ENCODE results near the gene ARHGEF3. TPM values are rescaled to one million over a fixed set of nuclear protein-coding genes. Genes with fewer than 3 reads are reported as not detected.

Gene ARHGEF3
- total RNA-seq, 1 experiment from 2014 or later: 4.4 TPM

DNA sequence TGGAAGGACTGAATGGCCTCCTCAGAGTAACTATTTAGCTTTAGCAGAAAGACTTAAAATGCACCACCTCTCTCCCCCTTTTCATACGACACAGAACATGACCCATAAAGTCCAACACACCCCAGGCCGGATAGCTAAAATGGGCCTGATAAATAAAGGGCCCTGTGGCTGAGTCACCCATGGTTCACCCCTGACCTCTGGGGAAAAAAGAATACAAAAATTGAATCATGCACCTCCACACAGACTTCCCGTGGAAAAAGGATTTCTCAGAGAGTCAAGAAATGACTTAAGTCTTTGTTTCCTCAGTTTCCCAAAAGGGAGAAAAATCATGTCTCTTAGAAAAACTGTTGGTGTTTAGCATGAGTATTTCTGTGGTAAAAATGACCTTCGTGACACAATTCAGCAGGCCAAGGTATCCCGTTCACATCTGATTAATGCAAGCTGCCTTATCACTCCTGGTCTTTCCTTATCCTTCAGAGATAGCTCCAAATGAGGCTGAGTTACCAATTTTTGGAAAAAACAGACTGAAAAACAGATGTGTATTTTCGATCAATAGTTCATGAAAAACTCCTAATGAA, 34.0 kb upstream of the ARHGEF3 start:
- H3T11ph ChIP-seq (ENCODE audit: low read length): no peak overlapping the region
- no peaks in the 10 kb centered on the region for H3K4me1 ChIP-seq (ENCODE audit: insufficient read depth, low read length)
- H2AFZ ChIP-seq (ENCODE audit: low read length): no peak overlapping the region
- TF ChIP-seq, protein P1, sequence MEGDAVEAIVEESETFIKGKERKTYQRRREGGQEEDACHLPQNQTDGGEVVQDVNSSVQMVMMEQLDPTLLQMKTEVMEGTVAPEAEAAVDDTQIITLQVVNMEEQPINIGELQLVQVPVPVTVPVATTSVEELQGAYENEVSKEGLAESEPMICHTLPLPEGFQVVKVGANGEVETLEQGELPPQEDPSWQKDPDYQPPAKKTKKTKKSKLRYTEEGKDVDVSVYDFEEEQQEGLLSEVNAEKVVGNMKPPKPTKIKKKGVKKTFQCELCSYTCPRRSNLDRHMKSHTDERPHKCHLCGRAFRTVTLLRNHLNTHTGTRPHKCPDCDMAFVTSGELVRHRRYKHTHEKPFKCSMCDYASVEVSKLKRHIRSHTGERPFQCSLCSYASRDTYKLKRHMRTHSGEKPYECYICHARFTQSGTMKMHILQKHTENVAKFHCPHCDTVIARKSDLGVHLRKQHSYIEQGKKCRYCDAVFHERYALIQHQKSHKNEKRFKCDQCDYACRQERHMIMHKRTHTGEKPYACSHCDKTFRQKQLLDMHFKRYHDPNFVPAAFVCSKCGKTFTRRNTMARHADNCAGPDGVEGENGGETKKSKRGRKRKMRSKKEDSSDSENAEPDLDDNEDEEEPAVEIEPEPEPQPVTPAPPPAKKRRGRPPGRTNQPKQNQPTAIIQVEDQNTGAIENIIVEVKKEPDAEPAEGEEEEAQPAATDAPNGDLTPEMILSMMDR (conservative IDR thresholded peaks at IDR 0.05): no peak
- H3K18ac ChIP-seq (ENCODE audit: insufficient read length, low read depth, low read length): no peak overlapping the region
- no peak overlapping the region for H2BK12ac ChIP-seq (ENCODE audit: insufficient read length, low read depth, low read length)
- H3K79me1 ChIP-seq (ENCODE audit: insufficient read depth, low read depth, low read length, poor library complexity, severe bottlenecking): no peaks in the 10 kb centered on the region
- no peak overlapping the region for H3K4me3 Mint-ChIP-seq
- no peaks in the 10 kb centered on the region for H3K27me3 ChIP-seq (ENCODE audit: insufficient read depth, low read length)
- no peak overlapping the region for H3K9ac ChIP-seq (ENCODE audit: extremely low read depth, insufficient read length, low read length)
- no peak overlapping the region for H2BK120ac ChIP-seq (ENCODE audit: low read depth, low read length, poor library complexity, severe bottlenecking)
- H2BK15ac ChIP-seq (ENCODE audit: low read depth, low read length): no peak overlapping the region
- no peak overlapping the region for H3K27ac Mint-ChIP-seq
- no peaks in the 10 kb centered on the region for H3K36me3 Mint-ChIP-seq (ENCODE audit: insufficient read depth in 1 of 3, low read depth in 3 of 3)
- H3K4me2 ChIP-seq (ENCODE audit: insufficient read depth, insufficient read length, low read length): no peak overlapping the region
- no peak overlapping the region for H4K5ac ChIP-seq (ENCODE audit: insufficient read length, low read depth, low read length)
- peaks cover 6 to 7% of the 10 kb centered on the region in 2 experiments; a peak in 3 of 4 replicates for H3K4me1 Mint-ChIP-seq
- no peaks in the 10 kb centered on the region for H4K20me1 ChIP-seq (ENCODE audit: control insufficient read depth, insufficient read depth, insufficient read length)
- no peak overlapping the region for H2BK5ac ChIP-seq (ENCODE audit: insufficient read length, low read length)
- no peaks in the 10 kb centered on the region for H3K23me2 ChIP-seq (ENCODE audit: insufficient read length, low read depth, low read length, poor library complexity, severe bottlenecking)
- no peak for DNase-seq
- no CpG with 5 or more reads among the region's 6 CpGs for WGBS (ENCODE audit: extremely low coverage, insufficient read length, low lambda C conversion rate)
- no peaks in the 10 kb centered on the region for H3K79me2 ChIP-seq (ENCODE audit: insufficient read depth, low read length)
- H3K27me3 Mint-ChIP-seq (ENCODE audit: low read depth): no peaks in the 10 kb centered on the region
- H3K4ac ChIP-seq (ENCODE audit: low read depth, low read length): no peak overlapping the region
- H4K8ac ChIP-seq (replicated peaks; ENCODE audit: insufficient read length, low read depth, low read length): no peak overlapping the region
- H2AK5ac ChIP-seq (ENCODE audit: insufficient read length, low read length): no peak overlapping the region
- no peak overlapping the region for H3K23ac ChIP-seq (ENCODE audit: insufficient read length, low read depth, low read length)
- H3K56ac ChIP-seq (ENCODE audit: insufficient read length, low read depth, low read length): no peak overlapping the region
- no peak overlapping the region for H2BK20ac ChIP-seq (ENCODE audit: low read depth, low read length, poor library complexity, severe bottlenecking)
- H4K91ac ChIP-seq (ENCODE audit: insufficient read length, low read depth, low read length): no peak overlapping the region
- no peak overlapping the region for H3K27ac ChIP-seq (ENCODE audit: insufficient read length, low read depth, low read length)
- H3K14ac ChIP-seq (ENCODE audit: insufficient read depth, low read length): no peak overlapping the region
- no peaks in the 10 kb centered on the region for H3K9me3 Mint-ChIP-seq
- H3K9me3 ChIP-seq (ENCODE audit: control insufficient read depth, low read depth, low read length): no peaks in the 10 kb centered on the region
